ENCODE results near the gene SAMD9. TPM values are rescaled to one million over a fixed set of nuclear protein-coding genes. Genes with fewer than 3 reads are reported as not detected.

Gene SAMD9
- total RNA-seq, 1 experiment from 2014 or later: 6.0 TPM

- Histone ChIP-seq H3K27ac (ENCODE audit: low read length) (no peak overlapping the region), H3K4me1 (ENCODE audit: control insufficient read depth, insufficient read depth, low read length) (no peaks in the 10 kb centered on the region), H3K4me3 (ENCODE audit: low read depth in 2 of 2, low read length in 2 of 2) (no peak overlapping the region), H3K36me3 (ENCODE audit: control insufficient read depth, insufficient read depth, low read length) (no peaks in the 10 kb centered on the region), H3K27me3 (ENCODE audit: control insufficient read depth, insufficient read depth, low read length) (no peaks in the 10 kb centered on the region), H3K9me3 (ENCODE audit: control insufficient read depth, insufficient read depth, low read depth, low read length) (no peaks in the 10 kb centered on the region)
- ATAC-seq (no peak), DNase-seq (ENCODE audit: low read depth, low spot score) (no peak)
- TF ChIP-seq REST (IDR thresholded peaks at IDR 0.05; ENCODE audit: insufficient read depth in 1 of 2, low read depth in 2 of 2, low read length in 1 of 2) (no peak), POLR2AphosphoS5 (IDR thresholded peaks at IDR 0.05; ENCODE audit: low read depth, low read length) (no peak), CTCF (IDR thresholded peaks at IDR 0.05) (no peak), TCF7L2 (IDR thresholded peaks at IDR 0.05; ENCODE audit: low read depth, low read length) (no peak), SIN3A (IDR thresholded peaks at IDR 0.05; ENCODE audit: borderline replicate concordance, insufficient read depth, low read depth, low read length) (no peak)
- no TSS peak for BruUV-seq (replicated peaks)
- intact Hi-C loops (cut with micrococcal nuclease; ENCODE audit: unreplicated experiment): no loop called here
- in situ Hi-C loops (cut with HindIII; ENCODE audit: low pct_unique_long_range_greater_than_20kb, low sequenced_read_pairs): no loop called here
- POLR2A ChIA-PET: no interaction called here
- CTCF ChIA-PET: no interaction called here
Measured at GRCh38 chr7:93164766-93165165, 47.0 kb upstream of the SAMD9 start.

- no TSS peak for BruUV-seq (replicated peaks)
- no peaks in the 10 kb centered on the region for H3K9me3 ChIP-seq (ENCODE audit: control insufficient read depth, insufficient read depth, low read depth, low read length)
- ATAC-seq (no peak), DNase-seq (ENCODE audit: low read depth, low spot score) (no peak)
- ChIA-PET POLR2A (no interaction called here), CTCF (no interaction called here)
- H3K27ac ChIP-seq (ENCODE audit: low read length): no peak overlapping the region
- no peaks in the 10 kb centered on the region for H3K4me1 ChIP-seq (ENCODE audit: control insufficient read depth, insufficient read depth, low read length)
- in situ Hi-C loops (cut with HindIII; ENCODE audit: low pct_unique_long_range_greater_than_20kb, low sequenced_read_pairs): no loop called here
- H3K4me3 ChIP-seq (ENCODE audit: low read depth in 2 of 2, low read length in 2 of 2): no peak overlapping the region
- H3K27me3 ChIP-seq (ENCODE audit: control insufficient read depth, insufficient read depth, low read length): no peaks in the 10 kb centered on the region
- intact Hi-C loops (cut with micrococcal nuclease; ENCODE audit: unreplicated experiment): no loop called here
- no peaks in the 10 kb centered on the region for H3K36me3 ChIP-seq (ENCODE audit: control insufficient read depth, insufficient read depth, low read length)
- TF ChIP-seq TCF7L2 (IDR thresholded peaks at IDR 0.05; ENCODE audit: low read depth, low read length) (no peak), POLR2AphosphoS5 (IDR thresholded peaks at IDR 0.05; ENCODE audit: low read depth, low read length) (no peak), SIN3A (IDR thresholded peaks at IDR 0.05; ENCODE audit: borderline replicate concordance, insufficient read depth, low read depth, low read length) (no peak), CTCF (IDR thresholded peaks at IDR 0.05) (no peak), REST (IDR thresholded peaks at IDR 0.05; ENCODE audit: insufficient read depth in 1 of 2, low read depth in 2 of 2, low read length in 1 of 2) (no peak)
Measured at GRCh38 chr7:93161181-93161762, 43.5 kb upstream of the SAMD9 start.

All from Panc1 (cell line).